Measurements from ENCODE around the gene PTPRG. TPM values are rescaled to one million over a fixed set of nuclear protein-coding genes. Genes with fewer than 3 reads are reported as not detected.

The PTPRG gene
- total RNA-seq, 2 experiments from 2014 or later: 0.24 to 0.37 TPM

DNA sequence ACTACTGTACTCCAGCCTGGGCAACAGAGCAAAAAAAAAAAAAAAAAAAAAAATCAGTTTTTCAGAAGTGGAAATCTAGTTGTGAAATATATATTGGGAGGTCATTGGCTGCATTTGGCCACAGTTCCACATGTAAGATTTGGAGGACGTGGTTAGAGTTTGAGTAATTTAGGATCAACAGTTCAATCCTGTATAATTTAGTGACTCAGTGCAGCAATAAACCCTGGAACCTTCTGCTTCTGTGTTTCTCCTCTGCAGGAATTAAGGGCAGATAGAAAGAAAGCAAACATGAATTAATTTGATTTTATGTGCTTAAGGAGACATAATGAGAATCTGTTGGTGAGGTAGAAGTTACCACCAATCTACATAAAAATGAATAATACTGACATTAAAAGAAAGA, 347.0 kb downstream of the PTPRG start:
- Mint-ChIP-seq H3K36me3 (ENCODE audit: low read depth) (no peaks in the 10 kb centered on the region), H3K4me1 (ENCODE audit: low read depth) (no peaks in the 10 kb centered on the region), H3K4me3 (no peak overlapping the region), H3K9me3 (no peaks in the 10 kb centered on the region), H3K27me3 (ENCODE audit: low read depth) (peaks cover 1% of the 10 kb centered on the region), H3K27ac (no peak overlapping the region)
- intact Hi-C loops (cut with micrococcal nuclease): no loop called here
- CTCF ChIA-PET: no interaction called here
- DNase-seq: no peak

DNA sequence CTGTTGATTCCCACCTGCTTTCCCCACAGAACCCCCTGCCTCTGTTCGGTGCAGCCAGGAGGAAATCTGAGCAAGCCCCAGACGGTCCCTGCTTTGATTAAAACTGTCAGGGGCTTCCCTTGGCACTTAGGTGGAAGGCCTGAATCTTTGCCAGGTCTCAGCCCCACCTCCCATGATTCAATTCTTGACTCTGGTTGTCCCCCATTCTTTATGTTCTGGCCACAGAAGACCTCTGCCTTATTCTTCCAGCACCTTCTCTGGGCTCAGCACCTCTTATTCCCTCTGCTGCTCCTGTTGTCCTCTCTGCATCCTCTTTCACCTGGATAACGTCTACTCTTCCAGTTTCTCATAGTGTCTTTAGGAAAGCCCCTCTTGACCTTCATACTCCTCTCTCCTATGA, 349.4 kb downstream of the PTPRG start:
- intact Hi-C loops (cut with micrococcal nuclease): no loop called here
- no peak overlapping the region for H3K4me3 Mint-ChIP-seq
- H3K36me3 Mint-ChIP-seq (ENCODE audit: low read depth): no peaks in the 10 kb centered on the region
- H3K27me3 Mint-ChIP-seq (ENCODE audit: low read depth): peaks cover 5% of the 10 kb centered on the region
- no peaks in the 10 kb centered on the region for H3K4me1 Mint-ChIP-seq (ENCODE audit: low read depth)
- no peak overlapping the region for H3K27ac Mint-ChIP-seq
- no peaks in the 10 kb centered on the region for H3K9me3 Mint-ChIP-seq
- CTCF ChIA-PET: no interaction called here
- DNase-seq: no peak

DNA sequence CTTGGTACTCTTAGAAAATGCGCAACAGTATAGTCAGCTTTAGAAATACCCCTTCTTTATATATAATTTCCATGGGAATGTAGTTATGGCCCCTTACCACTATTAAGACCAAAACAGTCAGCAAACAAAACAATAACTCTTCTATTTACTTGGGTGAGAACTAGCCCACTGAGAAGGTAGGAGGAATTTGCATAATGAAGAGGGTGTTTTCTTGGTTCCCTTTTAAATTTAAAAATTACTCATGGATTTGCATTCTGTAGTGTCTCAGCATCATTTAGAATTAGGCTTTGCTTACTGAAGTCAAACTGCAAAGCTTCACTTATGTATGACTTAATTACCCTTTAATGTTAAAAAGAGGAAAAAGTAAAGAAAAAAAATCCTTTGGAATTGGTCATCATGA, 350.8 kb downstream of the PTPRG start:
- Mint-ChIP-seq H3K27ac (no peak overlapping the region), H3K4me3 (no peak overlapping the region), H3K9me3 (no peaks in the 10 kb centered on the region), H3K4me1 (ENCODE audit: low read depth) (no peaks in the 10 kb centered on the region), H3K27me3 (ENCODE audit: low read depth) (peaks cover 5% of the 10 kb centered on the region), H3K36me3 (ENCODE audit: low read depth) (no peaks in the 10 kb centered on the region)
- no peak for DNase-seq
- intact Hi-C loops (cut with micrococcal nuclease): no loop called here
- CTCF ChIA-PET: no interaction called here

DNA sequence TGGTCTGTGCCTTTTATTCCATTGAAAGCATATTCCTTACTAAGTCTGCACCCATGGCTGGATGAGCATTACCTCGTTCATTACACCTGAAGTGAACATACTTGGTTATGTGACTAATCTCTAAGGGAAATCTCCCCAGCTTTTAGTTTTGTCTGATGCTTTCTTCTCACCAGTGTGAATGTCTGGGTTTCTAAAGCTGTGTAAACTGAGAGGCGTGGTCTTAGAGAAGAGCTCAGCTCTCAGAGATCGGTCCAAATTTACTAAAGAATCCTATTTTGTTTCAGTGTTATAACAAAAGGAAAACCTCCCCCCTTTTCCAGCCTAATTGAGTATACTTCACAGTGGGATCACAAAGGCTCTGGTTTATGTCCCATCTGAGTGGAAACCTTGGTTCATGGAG, 352.3 kb downstream of the PTPRG start:
- Mint-ChIP-seq H3K4me1 (ENCODE audit: low read depth) (no peaks in the 10 kb centered on the region), H3K36me3 (ENCODE audit: low read depth) (no peaks in the 10 kb centered on the region), H3K27me3 (ENCODE audit: low read depth) (peaks cover 7% of the 10 kb centered on the region), H3K9me3 (no peaks in the 10 kb centered on the region), H3K4me3 (no peak overlapping the region), H3K27ac (no peak overlapping the region)
- intact Hi-C loops (cut with micrococcal nuclease): no loop called here
- CTCF ChIA-PET: no interaction called here
- DNase-seq: no peak

DNA sequence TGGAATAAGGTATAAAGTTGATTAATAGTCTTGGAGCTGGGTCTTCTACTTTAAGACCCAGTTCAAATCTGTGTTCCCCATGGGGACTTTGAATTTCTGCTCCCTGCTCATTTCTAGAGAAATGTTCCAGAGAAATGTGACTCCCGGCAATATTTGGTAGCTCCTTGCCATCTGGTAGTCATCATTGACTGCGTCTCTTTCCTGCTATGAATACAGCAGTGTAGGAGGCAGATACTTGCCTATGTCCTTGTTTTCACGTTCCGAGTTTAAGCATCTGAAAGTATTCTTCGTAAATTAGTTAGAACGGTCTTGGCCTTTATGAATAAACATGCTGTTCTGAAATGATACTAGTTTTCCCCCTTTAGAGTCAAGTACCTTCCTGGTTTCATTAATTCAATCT, 352.9 kb downstream of the PTPRG start:
- CTCF ChIA-PET: no interaction called here
- no peaks in the 10 kb centered on the region for H3K36me3 Mint-ChIP-seq (ENCODE audit: low read depth)
- H3K27me3 Mint-ChIP-seq (ENCODE audit: low read depth): peaks cover 7% of the 10 kb centered on the region
- H3K4me1 Mint-ChIP-seq (ENCODE audit: low read depth): no peaks in the 10 kb centered on the region
- intact Hi-C loops (cut with micrococcal nuclease): no loop called here
- no peak overlapping the region for H3K27ac Mint-ChIP-seq
- DNase-seq: no peak
- no peaks in the 10 kb centered on the region for H3K9me3 Mint-ChIP-seq
- H3K4me3 Mint-ChIP-seq: no peak overlapping the region

DNA sequence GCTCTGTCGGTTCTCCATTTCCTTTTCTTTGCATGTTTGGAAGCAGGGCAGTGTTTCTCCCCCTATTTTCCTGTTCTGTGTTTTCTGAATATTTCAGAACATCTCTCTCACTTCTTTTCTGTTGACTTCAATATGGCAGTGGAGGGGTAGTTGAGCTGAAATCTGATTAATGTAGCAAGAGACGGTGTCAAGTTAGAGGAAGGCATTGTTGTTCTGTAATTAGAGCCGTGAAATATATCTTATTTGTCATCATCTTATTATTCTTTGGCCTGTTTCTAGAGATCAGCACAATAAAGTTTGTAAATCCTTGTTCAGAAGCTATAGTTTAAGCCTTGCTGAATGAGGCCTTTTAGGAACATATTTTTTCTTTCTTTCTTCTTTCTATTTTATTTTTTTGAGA, 353.9 kb downstream of the PTPRG start:
- Mint-ChIP-seq H3K36me3 (ENCODE audit: low read depth) (no peaks in the 10 kb centered on the region), H3K27ac (no peak overlapping the region), H3K9me3 (no peaks in the 10 kb centered on the region), H3K27me3 (ENCODE audit: low read depth) (peaks cover 7% of the 10 kb centered on the region), H3K4me3 (no peak overlapping the region), H3K4me1 (ENCODE audit: low read depth) (no peaks in the 10 kb centered on the region)
- DNase-seq: no peak
- intact Hi-C loops (cut with micrococcal nuclease): no loop called here
- CTCF ChIA-PET: interaction anchor here (0.7 to 1.1 kb wide), 2 partner anchors 21 to 273 kb away, joined by 3 read pairs; no protein-coding TSS in a partner anchor

DNA sequence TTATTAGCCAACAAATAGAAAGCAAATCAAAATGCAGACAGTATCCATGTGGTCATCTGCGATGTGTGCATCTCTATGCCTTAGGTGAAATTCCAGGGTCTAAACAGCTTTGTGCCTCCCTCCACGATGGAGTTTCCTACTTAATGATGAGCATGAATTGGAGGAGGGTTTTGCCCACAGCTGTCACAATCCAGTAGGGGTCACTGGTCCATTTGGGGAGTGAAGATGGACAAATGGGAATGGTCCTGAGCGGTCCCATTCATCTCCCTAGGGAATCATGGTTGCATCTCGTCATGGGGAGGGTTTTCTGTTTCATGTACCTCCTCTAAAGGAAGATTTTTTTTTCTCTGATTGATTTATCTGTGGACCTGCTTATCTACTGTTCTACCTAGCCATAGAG, 358.0 kb downstream of the PTPRG start:
- H3K4me1 Mint-ChIP-seq (ENCODE audit: low read depth): no peaks in the 10 kb centered on the region
- no peaks in the 10 kb centered on the region for H3K9me3 Mint-ChIP-seq
- intact Hi-C loops (cut with micrococcal nuclease): no loop called here
- no peak for DNase-seq
- no peak overlapping the region for H3K27ac Mint-ChIP-seq
- H3K27me3 Mint-ChIP-seq (ENCODE audit: low read depth): peaks cover 5% of the 10 kb centered on the region
- no peaks in the 10 kb centered on the region for H3K36me3 Mint-ChIP-seq (ENCODE audit: low read depth)
- CTCF ChIA-PET: no interaction called here
- no peak overlapping the region for H3K4me3 Mint-ChIP-seq

DNA sequence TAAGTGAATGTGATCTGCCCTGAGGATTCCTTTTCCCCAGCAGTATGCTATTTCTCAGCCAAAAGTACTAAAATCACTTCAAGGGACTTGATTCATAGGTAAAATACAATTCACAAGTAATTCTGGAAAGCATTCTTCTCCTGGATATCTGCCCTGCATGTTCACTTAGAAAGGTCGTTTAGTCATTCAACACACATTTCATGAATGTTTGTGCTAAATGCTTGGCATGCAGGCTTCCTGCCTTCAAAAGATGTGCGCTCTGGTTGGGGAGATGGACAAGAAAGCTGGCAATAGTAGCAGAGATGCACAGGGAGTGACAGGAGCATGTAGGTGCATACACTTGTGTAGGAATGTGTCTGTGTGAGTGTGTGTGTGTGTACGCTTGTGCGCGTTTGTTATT, 360.7 kb downstream of the PTPRG start:
- intact Hi-C loops (cut with micrococcal nuclease): no loop called here
- Mint-ChIP-seq H3K27me3 (ENCODE audit: low read depth) (peaks cover 2% of the 10 kb centered on the region), H3K27ac (no peak overlapping the region), H3K4me3 (no peak overlapping the region), H3K36me3 (ENCODE audit: low read depth) (no peaks in the 10 kb centered on the region), H3K4me1 (ENCODE audit: low read depth) (no peaks in the 10 kb centered on the region), H3K9me3 (no peaks in the 10 kb centered on the region)
- CTCF ChIA-PET: no interaction called here
- no peak for DNase-seq

DNA sequence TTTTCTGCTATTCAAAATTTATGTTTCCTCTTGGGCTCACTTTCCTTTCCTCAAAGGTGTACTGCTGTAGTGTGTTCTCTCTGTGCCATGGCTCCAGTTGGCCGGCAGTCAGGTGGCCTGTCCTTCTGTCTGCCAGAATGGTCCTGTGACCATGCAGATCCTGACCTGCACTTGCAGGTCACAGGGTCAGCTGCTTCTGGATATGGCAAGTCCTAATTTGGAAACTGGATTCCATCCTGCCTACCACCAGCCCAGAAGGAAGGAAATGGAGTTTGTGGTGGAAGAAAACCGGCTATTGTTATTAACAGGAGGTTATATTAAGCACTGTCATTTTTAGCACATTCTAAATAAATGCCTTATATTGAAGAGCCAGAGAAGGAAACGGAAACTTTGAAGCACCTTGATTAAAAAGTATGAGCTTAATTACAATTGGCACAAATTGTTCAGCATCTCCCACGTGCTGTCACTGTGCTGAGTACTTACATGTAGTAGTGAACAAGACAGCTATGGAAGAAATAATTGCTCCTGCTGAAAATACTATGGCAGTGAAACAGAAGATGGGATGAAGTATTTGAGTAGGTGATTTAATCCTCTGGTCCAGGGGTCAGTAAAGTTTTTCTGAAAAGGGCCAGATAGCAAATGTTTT, 362.8 kb downstream of the PTPRG start:
- intact Hi-C loops (cut with micrococcal nuclease): no loop called here
- Mint-ChIP-seq H3K36me3 (ENCODE audit: low read depth) (no peaks in the 10 kb centered on the region), H3K4me3 (no peak overlapping the region), H3K27ac (no peak overlapping the region), H3K9me3 (no peaks in the 10 kb centered on the region), H3K4me1 (ENCODE audit: low read depth) (no peaks in the 10 kb centered on the region), H3K27me3 (ENCODE audit: low read depth) (no peaks in the 10 kb centered on the region)
- no peak for DNase-seq
- CTCF ChIA-PET: interaction anchor here (0.8 kb wide), 1 partner anchor 130 kb away, joined by 3 read pairs; no protein-coding TSS in a partner anchor

DNA sequence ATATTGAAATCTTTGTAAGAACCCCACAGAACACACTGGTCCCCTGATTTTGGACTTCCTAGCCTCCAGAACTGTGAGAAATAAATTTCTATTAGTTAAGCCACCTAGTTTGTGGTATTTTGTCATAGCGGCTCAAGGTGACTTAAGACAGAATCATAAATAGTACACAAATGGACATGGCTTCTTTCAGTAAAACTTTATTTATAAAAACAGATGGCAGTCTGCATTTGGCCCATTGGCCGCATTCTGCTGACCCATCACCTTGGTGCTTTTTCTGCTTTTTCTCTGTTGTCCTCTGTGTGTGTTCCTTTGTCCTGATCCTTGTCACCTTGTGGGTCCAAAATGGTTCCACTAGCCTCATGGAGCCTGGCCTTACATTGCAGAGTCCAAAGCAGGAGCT, 363.6 kb downstream of the PTPRG start:
- H3K4me3 Mint-ChIP-seq: no peak overlapping the region
- no peaks in the 10 kb centered on the region for H3K27me3 Mint-ChIP-seq (ENCODE audit: low read depth)
- DNase-seq: no peak
- no peaks in the 10 kb centered on the region for H3K9me3 Mint-ChIP-seq
- no peaks in the 10 kb centered on the region for H3K4me1 Mint-ChIP-seq (ENCODE audit: low read depth)
- no peak overlapping the region for H3K27ac Mint-ChIP-seq
- intact Hi-C loops (cut with micrococcal nuclease): no loop called here
- CTCF ChIA-PET: no interaction called here
- no peaks in the 10 kb centered on the region for H3K36me3 Mint-ChIP-seq (ENCODE audit: low read depth)

DNA sequence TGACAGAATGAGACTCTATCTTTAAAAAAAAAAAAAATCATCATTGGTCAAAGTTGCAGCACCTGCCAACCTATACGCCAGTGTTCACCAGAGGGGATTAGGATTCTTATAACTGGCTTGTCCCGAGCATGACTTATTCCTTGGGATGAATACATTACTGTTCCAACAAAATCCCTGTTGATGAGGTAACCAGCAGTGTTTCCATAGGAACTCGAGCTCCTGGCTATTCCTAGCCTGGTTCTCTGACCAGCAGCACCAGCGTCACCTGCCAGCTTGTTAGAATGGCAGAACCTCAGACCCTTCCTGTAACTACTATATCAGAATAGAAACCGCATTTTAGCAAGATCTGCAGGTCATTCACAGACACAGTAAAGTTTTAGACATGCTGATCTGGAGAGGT, 364.4 kb downstream of the PTPRG start:
- Mint-ChIP-seq H3K4me3 (no peak overlapping the region), H3K27me3 (ENCODE audit: low read depth) (no peaks in the 10 kb centered on the region), H3K4me1 (ENCODE audit: low read depth) (no peaks in the 10 kb centered on the region), H3K27ac (no peak overlapping the region), H3K36me3 (ENCODE audit: low read depth) (no peaks in the 10 kb centered on the region), H3K9me3 (no peaks in the 10 kb centered on the region)
- no peak for DNase-seq
- intact Hi-C loops (cut with micrococcal nuclease): no loop called here
- CTCF ChIA-PET: interaction anchor here (0.6 kb wide), 1 partner anchor 158 kb away, joined by 4 read pairs; no protein-coding TSS in a partner anchor

DNA sequence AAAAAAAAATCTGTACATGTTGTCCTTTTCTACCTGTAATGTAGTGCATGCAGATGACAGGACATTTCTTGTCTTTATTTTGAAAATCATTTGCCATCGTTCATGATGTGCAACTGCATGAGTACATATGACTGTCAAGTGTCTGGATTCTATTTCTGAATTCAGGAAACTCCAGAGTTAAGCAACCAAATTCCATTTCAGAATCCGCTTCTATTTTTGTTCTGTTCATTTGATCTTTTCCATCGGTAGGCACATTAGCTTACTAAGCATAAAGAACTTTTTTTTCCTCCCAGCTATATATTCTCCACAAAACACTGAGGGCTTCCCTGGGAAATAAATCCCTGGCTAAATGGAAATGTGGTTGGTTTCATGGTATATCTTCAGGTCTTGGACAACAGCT, 365.6 kb downstream of the PTPRG start:
- Mint-ChIP-seq H3K27ac (no peak overlapping the region), H3K36me3 (ENCODE audit: low read depth) (no peaks in the 10 kb centered on the region), H3K27me3 (ENCODE audit: low read depth) (no peaks in the 10 kb centered on the region), H3K4me3 (no peak overlapping the region), H3K4me1 (ENCODE audit: low read depth) (no peaks in the 10 kb centered on the region), H3K9me3 (no peaks in the 10 kb centered on the region)
- CTCF ChIA-PET: no interaction called here
- no peak for DNase-seq
- intact Hi-C loops (cut with micrococcal nuclease): no loop called here

DNA sequence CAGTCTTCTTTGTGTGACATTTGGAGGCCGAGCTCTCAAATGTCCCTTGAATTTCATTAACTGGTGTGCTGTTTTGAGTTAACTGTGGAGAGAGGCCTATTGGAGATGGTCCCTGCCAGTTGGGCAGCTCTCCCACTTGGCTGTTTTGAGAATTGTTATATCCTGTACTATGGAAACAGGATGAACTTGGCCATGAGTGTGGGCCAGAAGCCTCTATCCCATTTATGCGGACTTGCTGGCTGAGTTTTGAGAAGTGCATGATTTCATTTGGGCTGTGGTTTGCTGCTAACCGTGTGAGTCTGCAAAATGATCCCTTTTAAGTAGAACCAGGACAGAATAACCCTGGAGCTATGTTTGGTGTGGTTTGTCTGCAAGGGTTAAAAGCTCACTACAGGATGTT, 366.0 kb downstream of the PTPRG start:
- Mint-ChIP-seq H3K4me3 (no peak overlapping the region), H3K27me3 (ENCODE audit: low read depth) (no peaks in the 10 kb centered on the region), H3K27ac (no peak overlapping the region), H3K9me3 (no peaks in the 10 kb centered on the region), H3K4me1 (ENCODE audit: low read depth) (no peaks in the 10 kb centered on the region), H3K36me3 (ENCODE audit: low read depth) (no peaks in the 10 kb centered on the region)
- DNase-seq: no peak
- intact Hi-C loops (cut with micrococcal nuclease): no loop called here
- CTCF ChIA-PET: no interaction called here

DNA sequence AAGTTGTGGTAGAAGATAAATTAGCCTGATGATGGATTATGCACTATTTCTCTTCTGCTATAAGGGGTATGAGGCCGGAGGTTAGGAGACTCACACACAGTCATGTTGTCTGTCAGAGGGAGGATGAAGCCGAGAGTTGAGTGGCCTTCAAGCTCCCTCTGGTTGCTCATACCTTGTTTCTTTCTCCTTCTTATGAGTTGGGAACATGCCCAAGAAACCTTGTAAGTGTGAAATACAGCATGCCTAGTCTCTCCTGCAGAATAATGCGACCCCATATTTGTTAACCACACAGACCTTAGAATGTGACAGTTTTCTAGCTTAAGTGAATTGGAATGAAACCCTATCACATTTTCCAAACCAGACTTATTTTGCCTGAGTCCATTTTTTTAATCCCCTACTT, 366.7 kb downstream of the PTPRG start:
- intact Hi-C loops (cut with micrococcal nuclease): no loop called here
- DNase-seq: no peak
- no peak overlapping the region for H3K27ac Mint-ChIP-seq
- no peaks in the 10 kb centered on the region for H3K36me3 Mint-ChIP-seq (ENCODE audit: low read depth)
- H3K4me3 Mint-ChIP-seq: no peak overlapping the region
- no peaks in the 10 kb centered on the region for H3K27me3 Mint-ChIP-seq (ENCODE audit: low read depth)
- CTCF ChIA-PET: no interaction called here
- no peaks in the 10 kb centered on the region for H3K9me3 Mint-ChIP-seq
- H3K4me1 Mint-ChIP-seq (ENCODE audit: low read depth): no peaks in the 10 kb centered on the region
